ENCODE data around the gene SUSD1. TPM values are rescaled to one million over a fixed set of nuclear protein-coding genes. Genes with fewer than 3 reads are reported as not detected.
"Not testable (repeated sequence)": the region's sequence is repeated elsewhere in the genome, so short reads cannot be mapped to it uniquely, and the experiment has no call there.

Gene SUSD1
- total RNA-seq, 6 donors from 2014 or later: 15.5 to 29.5 (median 20.4) TPM

DNA sequence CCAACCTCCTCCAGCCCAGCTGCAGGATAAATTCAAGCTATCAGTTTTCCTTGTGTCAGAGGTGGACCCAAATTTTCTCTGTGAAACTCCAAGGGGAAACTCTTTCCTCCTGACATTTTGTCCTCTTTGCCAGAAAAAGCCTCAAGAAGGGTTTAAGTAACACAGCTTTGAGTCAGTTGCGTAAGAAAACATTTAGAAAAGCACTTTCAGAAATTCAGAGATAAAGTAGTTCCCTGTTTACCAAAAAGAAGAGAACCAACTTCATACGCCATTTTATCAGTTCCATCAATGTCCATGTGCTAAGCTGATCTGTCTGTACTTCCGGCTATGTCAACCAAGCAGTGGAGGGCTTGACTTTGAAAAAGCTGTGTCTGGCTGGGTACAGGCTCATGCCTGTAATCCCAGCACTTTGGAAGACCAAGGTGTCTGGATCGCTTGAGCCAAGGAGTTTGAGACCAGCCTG lies 19.9 kb upstream of the SUSD1 start:
- DNase-seq (no peak), ATAC-seq (ENCODE audit: low FRiP score in 2 of 2) (no peak)
- Histone ChIP-seq H3K4me1 (peaks cover 0 to 8% (median 0%) of the 10 kb centered on the region in 4 donors), H3K9me3 (no peaks in the 10 kb centered on the region), H3K36me3 (no peaks in the 10 kb centered on the region), H3K27me3 (no peaks in the 10 kb centered on the region), H3K4me3 (no peak overlapping the region), H3K27ac (no peak overlapping the region)
- TF ChIP-seq EP300 (IDR thresholded peaks at IDR 0.05): no peak
- TF ChIP-seq, protein P1, sequence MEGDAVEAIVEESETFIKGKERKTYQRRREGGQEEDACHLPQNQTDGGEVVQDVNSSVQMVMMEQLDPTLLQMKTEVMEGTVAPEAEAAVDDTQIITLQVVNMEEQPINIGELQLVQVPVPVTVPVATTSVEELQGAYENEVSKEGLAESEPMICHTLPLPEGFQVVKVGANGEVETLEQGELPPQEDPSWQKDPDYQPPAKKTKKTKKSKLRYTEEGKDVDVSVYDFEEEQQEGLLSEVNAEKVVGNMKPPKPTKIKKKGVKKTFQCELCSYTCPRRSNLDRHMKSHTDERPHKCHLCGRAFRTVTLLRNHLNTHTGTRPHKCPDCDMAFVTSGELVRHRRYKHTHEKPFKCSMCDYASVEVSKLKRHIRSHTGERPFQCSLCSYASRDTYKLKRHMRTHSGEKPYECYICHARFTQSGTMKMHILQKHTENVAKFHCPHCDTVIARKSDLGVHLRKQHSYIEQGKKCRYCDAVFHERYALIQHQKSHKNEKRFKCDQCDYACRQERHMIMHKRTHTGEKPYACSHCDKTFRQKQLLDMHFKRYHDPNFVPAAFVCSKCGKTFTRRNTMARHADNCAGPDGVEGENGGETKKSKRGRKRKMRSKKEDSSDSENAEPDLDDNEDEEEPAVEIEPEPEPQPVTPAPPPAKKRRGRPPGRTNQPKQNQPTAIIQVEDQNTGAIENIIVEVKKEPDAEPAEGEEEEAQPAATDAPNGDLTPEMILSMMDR (IDR thresholded peaks at IDR 0.05): no peak
- TF ChIP-seq POLR2A (IDR thresholded peaks at IDR 0.05): no peak
- TF ChIP-seq POLR2AphosphoS5 (IDR thresholded peaks at IDR 0.05): no peak
- WGBS, 2 donors: 61 to 76% methylated on average over 4 of the region's 4 CpGs

DNA sequence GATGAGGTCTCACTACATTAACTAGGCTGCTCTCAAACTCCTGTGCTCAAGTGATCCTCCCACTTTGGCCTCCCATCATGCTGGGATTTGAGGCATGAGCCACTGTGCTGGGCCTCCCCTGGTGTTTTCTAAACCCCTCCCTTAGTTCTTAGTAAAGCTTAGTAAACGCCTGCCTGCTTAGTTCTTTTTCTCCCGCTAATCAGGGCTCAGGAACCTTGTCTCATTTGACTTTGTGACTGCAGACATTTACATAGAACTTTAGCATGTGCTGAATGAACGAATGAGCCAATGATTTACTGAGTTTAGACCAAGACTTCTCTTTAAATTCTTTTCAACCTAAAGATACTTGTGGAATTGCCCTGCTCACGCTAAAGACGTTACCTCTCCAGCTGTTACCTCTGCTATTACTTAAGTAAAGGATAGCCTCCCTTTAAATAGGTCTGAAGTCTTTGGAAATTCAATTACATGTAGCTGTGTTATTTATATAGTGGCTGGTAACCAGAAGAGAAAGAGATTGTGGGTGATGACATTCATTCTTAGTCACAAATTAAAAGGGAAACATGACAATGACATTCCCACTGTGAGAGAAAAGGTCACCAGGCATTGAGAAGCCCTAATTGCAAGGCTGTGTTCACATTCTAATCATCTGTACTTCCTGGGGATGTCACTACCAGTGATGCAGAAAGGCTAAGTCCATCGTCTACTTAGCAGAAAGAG lies 18.6 kb upstream of the SUSD1 start:
- H3K4me1 ChIP-seq: peaks cover 0 to 8% (median 0%) of the 10 kb centered on the region in 4 donors
- no peaks in the 10 kb centered on the region for H3K27me3 ChIP-seq
- no peak for ATAC-seq (ENCODE audit: low FRiP score in 2 of 2)
- WGBS, 2 donors: 90 to 95% methylated on average over 6 of the region's 6 CpGs
- TF ChIP-seq POLR2A (IDR thresholded peaks at IDR 0.05): no peak
- no peak for TF ChIP-seq POLR2AphosphoS5 (IDR thresholded peaks at IDR 0.05)
- TF ChIP-seq EP300 (IDR thresholded peaks at IDR 0.05): no peak
- TF ChIP-seq, protein P1 (IDR thresholded peaks at IDR 0.05): no peak
- H3K36me3 ChIP-seq: no peaks in the 10 kb centered on the region
- H3K9me3 ChIP-seq: no peaks in the 10 kb centered on the region
- no peak overlapping the region for H3K27ac ChIP-seq
- H3K4me3 ChIP-seq: no peak overlapping the region
- no peak for DNase-seq

DNA sequence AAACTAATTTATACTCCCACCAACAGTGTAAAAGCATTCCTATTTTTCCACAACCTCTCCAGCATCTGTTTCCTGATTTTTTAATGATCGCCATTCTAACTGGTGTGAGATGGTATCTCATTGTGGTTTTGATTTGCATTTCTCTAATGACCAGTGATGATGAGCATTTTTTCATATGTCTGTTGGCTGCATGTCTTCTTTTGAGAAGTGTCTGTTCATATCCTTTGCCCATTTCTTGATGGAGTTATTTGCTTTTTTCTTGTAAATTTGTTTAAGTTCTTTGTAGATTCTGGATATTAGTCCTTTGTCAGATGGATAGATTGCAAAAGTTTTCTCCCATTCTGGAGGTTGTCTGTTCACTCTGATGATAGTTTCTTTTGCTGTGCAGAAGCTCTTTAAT lies 15.2 kb upstream of the SUSD1 start:
- ATAC-seq (ENCODE audit: low FRiP score in 2 of 2); DNase-seq; H3K27ac ChIP-seq; H3K36me3 ChIP-seq; H3K4me1 ChIP-seq; H3K9me3 ChIP-seq; H3K4me3 ChIP-seq; H3K27me3 ChIP-seq: not testable (repeated sequence)
- 58 to 69% methylated on average over 1 of the region's 1 CpG for whole genome bisulfite sequencing, 2 donors

DNA sequence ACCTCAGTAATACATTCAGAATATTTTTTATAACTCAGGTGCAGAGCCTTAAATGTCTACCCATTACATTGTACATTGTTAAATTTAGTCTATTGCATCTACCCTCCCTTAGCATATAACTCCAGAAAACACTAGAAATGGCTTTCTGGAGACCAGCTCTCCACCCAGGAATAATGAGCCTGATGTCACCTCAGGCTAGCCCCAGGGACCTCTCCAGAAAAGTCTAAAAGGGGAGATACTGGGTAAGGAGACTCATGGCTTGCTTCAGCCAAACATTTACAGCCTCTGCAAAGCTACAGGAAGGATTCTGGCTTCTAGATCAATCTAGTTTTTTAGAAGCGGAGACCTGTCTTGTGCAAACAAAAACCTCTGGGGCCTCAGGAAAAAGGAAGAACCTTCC lies 13.8 kb upstream of the SUSD1 start:
- WGBS, 2 donors: 81 to 86% methylated on average over 1 of the region's 1 CpG
- H3K9me3 ChIP-seq: no peaks in the 10 kb centered on the region
- TF ChIP-seq, protein P1 (IDR thresholded peaks at IDR 0.05): no peak
- TF ChIP-seq EP300 (IDR thresholded peaks at IDR 0.05) (no peak), POLR2A (IDR thresholded peaks at IDR 0.05) (no peak), POLR2AphosphoS5 (IDR thresholded peaks at IDR 0.05) (no peak)
- no peak overlapping the region for H3K4me3 ChIP-seq
- no peak overlapping the region for H3K27ac ChIP-seq
- no peak for DNase-seq
- ATAC-seq (ENCODE audit: low FRiP score in 2 of 2): no peak
- no peaks in the 10 kb centered on the region for H3K27me3 ChIP-seq
- H3K4me1 ChIP-seq: no peaks in the 10 kb centered on the region
- no peaks in the 10 kb centered on the region for H3K36me3 ChIP-seq

DNA sequence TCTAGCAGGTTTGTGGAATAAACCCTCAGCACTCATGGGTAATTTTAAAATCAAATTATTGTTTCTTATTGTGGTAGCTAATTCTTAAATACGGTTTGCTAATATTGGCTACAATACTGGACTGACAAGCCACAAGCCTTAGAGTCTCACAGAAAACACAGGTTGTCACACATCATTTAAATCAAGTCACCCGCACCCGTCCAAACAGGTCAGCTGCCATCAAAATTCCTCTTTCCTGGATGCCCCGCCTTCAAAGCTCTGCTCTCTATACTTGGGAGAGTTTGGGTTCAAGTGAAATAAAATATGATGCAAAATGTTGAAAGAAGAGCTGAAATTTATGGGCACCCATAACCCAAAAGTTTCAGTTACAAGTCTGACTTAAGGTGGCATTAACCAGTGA lies 12.3 kb upstream of the SUSD1 start:
- no peaks in the 10 kb centered on the region for H3K27me3 ChIP-seq
- no peaks in the 10 kb centered on the region for H3K36me3 ChIP-seq
- WGBS, 2 donors: 84 to 86% methylated on average over 4 of the region's 4 CpGs
- no peak overlapping the region for H3K4me3 ChIP-seq
- H3K9me3 ChIP-seq: no peaks in the 10 kb centered on the region
- H3K4me1 ChIP-seq: no peaks in the 10 kb centered on the region
- TF ChIP-seq POLR2A (IDR thresholded peaks at IDR 0.05) (no peak), POLR2AphosphoS5 (IDR thresholded peaks at IDR 0.05) (no peak), EP300 (IDR thresholded peaks at IDR 0.05) (no peak)
- TF ChIP-seq, protein P1 (IDR thresholded peaks at IDR 0.05): no peak
- DNase-seq (no peak), ATAC-seq (ENCODE audit: low FRiP score in 2 of 2) (no peak)
- H3K27ac ChIP-seq: no peak overlapping the region

Data from upper lobe of left lung (tissue), 6 donors.